ENCODE data around the gene MMP24. TPM values are rescaled to one million over a fixed set of nuclear protein-coding genes. Genes with fewer than 3 reads are reported as not detected.

MMP24 gene
- total RNA-seq, 3 donors from 2014 or later, result 0.80 to 2.5 (median 0.98) TPM

GRCh38 chr20:35319192-35319870 is 92.8 kb downstream of the MMP24 start:
- intact Hi-C loops (cut with DNase I; ENCODE audit: low total_unique reads), result no loop called here
- Histone ChIP-seq H3K27ac (peak overlapping the region; percentile 23 to 65), H3K9me3 (no peaks in the 10 kb centered on the region), H3K4me3 (no peak overlapping the region), H3K4me1 (no peaks in the 10 kb centered on the region), H3K27me3 (no peaks in the 10 kb centered on the region), H3K36me3 (no peaks in the 10 kb centered on the region)
- TF ChIP-seq POLR2AphosphoS5 (IDR thresholded peaks at IDR 0.05) (no peak), CTCF (IDR thresholded peaks at IDR 0.05) (no peak), POLR2A (IDR thresholded peaks at IDR 0.05) (no peak)
- DNase-seq (ENCODE audit: low spot score in 2 of 2), result no peak

GRCh38 chr20:35319871-35320197 is 93.3 kb downstream of the MMP24 start:
- H3K27me3 ChIP-seq, result no peaks in the 10 kb centered on the region
- intact Hi-C loops (cut with DNase I; ENCODE audit: low total_unique reads), result no loop called here
- DNase-seq (ENCODE audit: low spot score in 2 of 2), result no peak
- TF ChIP-seq CTCF (IDR thresholded peaks at IDR 0.05) (no peak), POLR2AphosphoS5 (IDR thresholded peaks at IDR 0.05) (no peak), POLR2A (IDR thresholded peaks at IDR 0.05) (no peak)
- H3K9me3 ChIP-seq, result no peaks in the 10 kb centered on the region
- H3K27ac ChIP-seq, result no peak overlapping the region
- H3K36me3 ChIP-seq, result no peaks in the 10 kb centered on the region
- no peaks in the 10 kb centered on the region for H3K4me1 ChIP-seq
- no peak overlapping the region for H3K4me3 ChIP-seq

DNA sequence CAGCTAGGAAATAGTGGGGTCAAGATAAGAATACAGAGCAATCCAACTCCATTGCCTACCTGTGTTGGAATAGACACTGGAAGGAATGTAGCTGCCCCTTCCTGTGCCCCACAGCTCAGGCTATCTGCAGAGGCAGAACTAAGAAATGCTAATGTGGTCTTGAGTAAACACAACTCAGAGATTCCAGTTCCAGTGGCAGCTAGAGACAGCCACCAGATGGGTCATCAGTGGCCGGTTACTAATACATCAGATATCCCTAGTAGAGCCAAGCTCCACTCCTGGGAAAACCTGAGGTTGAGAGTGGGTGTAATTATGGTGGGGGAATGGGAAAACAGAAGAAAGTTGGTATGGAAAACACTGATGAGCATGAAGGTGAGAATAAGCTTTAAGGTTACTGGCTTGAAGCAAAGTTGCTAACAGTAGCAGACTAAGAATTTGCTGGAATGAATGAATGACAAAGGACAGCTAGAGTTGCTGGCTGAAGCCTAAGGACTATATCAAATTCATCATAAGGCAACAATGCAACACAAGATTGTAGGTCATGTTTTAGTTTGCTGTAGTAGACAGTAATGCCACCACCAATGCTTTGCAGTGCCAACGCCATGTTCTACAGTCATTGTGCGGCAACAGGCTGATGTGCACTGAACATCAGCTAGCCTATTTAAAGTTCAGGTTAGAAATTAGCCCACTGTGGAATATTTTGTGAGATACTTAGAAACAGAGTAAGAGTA is 94.1 kb downstream of the MMP24 start:
- H3K4me1 ChIP-seq, result no peaks in the 10 kb centered on the region
- no peaks in the 10 kb centered on the region for H3K36me3 ChIP-seq
- DNase-seq (ENCODE audit: low spot score in 2 of 2), result no peak
- H3K27me3 ChIP-seq, result no peaks in the 10 kb centered on the region
- TF ChIP-seq CTCF (IDR thresholded peaks at IDR 0.05), result no peak
- TF ChIP-seq POLR2AphosphoS5 (IDR thresholded peaks at IDR 0.05), result no peak
- no peak for TF ChIP-seq POLR2A (IDR thresholded peaks at IDR 0.05)
- no peak overlapping the region for H3K27ac ChIP-seq
- H3K9me3 ChIP-seq, result no peaks in the 10 kb centered on the region
- intact Hi-C loops (cut with DNase I; ENCODE audit: low total_unique reads), result no loop called here
- no peak overlapping the region for H3K4me3 ChIP-seq

- Histone ChIP-seq H3K9me3 (no peaks in the 10 kb centered on the region), H3K36me3 (no peaks in the 10 kb centered on the region), H3K4me3 (no peak overlapping the region), H3K27me3 (no peaks in the 10 kb centered on the region), H3K4me1 (no peaks in the 10 kb centered on the region), H3K27ac (no peak overlapping the region)
- intact Hi-C loops (cut with DNase I; ENCODE audit: low total_unique reads), result no loop called here
- no peak for DNase-seq (ENCODE audit: low spot score in 2 of 2)
- TF ChIP-seq CTCF (IDR thresholded peaks at IDR 0.05) (no peak), POLR2AphosphoS5 (IDR thresholded peaks at IDR 0.05) (no peak), POLR2A (IDR thresholded peaks at IDR 0.05) (no peak)
Measured at GRCh38 chr20:35325401-35325800, 98.9 kb downstream of the MMP24 start.

DNA sequence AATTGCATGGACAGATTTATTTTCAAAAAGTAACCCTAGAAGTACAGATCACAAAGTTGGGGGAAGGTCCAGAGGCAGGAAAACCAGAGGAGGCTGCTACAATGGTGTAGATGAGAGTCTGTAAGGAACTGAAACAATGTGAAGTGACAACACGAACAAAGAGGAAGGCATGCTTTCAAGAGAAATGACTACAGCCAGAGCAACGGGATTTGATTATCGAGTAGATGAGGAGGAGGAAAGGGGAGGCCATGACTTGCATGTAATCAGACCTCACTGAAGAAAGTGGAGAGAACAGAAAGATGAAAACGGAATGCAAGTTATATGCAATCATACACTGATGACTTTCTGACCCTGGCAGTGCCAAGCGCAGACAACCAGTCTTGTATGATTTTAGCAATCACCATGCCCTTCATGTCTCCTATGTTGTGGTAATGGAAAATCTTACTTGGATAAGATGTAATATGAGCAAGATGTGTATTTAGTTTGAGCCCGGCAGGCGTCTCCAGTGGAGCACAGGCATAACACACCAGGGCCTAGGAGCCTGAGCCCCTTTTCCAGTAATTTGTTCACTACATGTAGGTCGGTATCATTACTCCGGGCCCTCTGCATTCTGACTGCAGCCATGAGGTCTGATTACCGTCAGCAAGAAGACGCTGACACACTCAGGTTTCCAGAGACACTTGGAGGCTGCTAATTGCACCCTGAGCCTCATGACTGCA is 99.7 kb downstream of the MMP24 start:
- H3K27ac ChIP-seq, result no peak overlapping the region
- H3K36me3 ChIP-seq, result no peaks in the 10 kb centered on the region
- DNase-seq (ENCODE audit: low spot score in 2 of 2), result no peak
- no peak for TF ChIP-seq POLR2A (IDR thresholded peaks at IDR 0.05)
- TF ChIP-seq POLR2AphosphoS5 (IDR thresholded peaks at IDR 0.05), result no peak
- no peak for TF ChIP-seq CTCF (IDR thresholded peaks at IDR 0.05)
- intact Hi-C loops (cut with DNase I; ENCODE audit: low total_unique reads), result no loop called here
- no peaks in the 10 kb centered on the region for H3K9me3 ChIP-seq
- no peaks in the 10 kb centered on the region for H3K27me3 ChIP-seq
- no peaks in the 10 kb centered on the region for H3K4me1 ChIP-seq
- no peak overlapping the region for H3K4me3 ChIP-seq
